Measurements from ENCODE around the gene POLE.

The POLE gene

DNA sequence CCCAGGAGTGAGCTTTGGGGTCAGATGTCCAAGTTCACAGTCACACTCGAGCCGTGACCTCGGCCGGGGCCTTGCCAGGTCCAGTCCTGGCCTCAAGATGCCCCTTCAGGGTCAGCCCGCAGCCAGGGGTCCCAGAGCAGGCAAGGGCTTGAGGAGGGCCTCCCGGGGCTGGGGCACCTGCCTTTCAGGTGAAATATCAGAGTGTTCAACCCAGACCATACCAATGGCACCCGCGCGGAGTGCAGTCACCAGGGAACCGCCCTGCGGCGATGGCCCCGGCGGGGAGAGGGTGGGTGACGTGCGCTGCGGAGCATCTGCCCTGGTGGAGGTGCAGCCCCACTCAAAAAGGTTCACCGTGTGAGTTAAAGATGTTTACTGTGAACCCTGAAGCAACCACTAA is 93.6 kb downstream of the POLE start:
- DNase-seq = no peak

DNA sequence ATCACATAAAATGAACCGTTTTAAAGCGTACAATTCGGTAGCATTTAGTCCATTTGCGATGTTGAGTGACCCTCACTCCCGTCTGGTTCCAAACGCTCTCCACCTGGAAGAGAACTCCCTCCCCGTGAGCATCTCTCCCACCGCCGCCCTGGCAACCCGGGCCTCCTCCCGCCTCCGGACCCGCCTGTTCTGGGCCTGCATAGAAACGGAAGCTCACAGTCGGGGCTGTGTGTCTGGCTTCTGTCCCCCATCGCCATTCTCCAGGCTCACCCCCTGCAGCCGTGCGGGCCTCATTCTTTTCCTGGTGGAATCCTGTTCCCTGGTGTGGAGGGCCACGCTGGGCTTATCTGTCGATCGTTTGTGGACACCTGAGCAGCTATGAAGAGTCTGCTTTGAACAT is 94.1 kb downstream of the POLE start:
- no peak for DNase-seq

DNA sequence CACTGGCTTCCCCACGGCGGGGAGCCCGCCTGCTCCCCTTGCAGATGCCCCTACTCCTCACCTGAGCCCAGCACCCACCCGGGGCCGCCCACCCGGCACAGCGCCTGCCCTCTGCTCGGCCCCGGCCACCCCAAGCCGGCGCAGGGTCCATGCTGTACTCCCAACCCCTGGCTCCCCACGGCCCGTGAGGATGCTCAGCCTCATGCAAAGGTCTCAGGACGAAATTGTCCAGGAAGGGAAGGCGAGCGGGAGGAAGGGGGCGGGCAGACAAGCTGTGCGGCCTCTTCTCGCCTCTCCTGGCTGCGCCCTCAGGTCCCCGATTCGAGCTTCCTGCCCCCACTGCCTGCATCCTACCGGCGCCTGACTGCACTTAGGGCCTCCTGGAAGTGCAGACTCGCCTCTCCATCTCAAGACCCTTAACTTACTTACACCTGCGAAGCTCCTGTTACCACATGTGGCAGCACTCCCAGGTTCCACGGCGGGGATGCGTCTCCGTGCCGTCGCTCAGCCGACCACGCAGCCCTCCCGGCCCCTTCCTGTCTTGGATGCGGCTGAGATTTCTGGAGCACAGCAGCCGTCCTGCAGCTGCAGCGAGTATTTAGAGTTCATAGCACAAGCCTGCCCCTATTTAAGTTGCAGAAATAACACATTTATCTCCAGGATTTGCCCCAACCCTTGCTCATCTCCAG is 94.7 kb downstream of the POLE start:
- DNase-seq = no peak

DNA sequence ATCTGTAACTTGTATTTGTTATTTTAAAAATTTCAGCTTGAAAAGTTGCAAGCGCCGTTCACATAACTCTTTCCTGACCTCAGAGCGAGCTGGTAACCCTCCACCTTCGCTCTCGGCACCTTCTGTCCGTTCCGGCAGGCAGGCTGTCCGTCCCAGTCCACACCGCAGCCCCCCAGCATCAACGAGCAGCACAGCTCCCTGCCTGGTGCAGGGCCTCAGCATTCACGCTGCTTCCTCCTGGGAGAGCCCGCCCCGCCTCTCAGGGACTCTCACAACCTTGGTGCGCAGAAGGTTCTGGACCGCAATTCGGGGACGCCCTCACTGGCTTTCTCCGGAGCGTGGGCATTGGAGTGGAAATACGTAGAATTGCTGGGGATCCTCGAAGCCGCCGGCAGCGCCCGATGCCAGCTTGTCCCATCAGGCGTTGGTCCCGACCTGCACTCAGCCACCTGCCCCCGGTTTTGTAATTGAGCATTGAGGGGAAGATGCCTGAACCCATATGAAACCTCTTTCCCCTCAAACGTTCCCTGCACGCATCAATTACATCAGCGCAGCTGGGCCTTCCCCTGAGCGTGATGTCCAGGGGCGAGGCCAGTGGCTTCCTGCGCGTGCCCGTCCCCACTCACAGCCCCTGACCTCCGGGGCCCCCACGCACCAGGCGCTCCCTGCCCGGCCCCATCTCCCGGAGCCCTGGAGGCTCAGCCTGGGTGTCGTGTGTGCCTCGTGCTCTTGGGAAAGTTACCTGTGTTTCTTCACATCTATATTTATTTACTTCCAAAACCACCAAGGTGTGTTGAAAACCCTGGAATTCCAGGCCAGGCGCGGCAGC is 95.8 kb downstream of the POLE start:
- no peak for DNase-seq

DNA sequence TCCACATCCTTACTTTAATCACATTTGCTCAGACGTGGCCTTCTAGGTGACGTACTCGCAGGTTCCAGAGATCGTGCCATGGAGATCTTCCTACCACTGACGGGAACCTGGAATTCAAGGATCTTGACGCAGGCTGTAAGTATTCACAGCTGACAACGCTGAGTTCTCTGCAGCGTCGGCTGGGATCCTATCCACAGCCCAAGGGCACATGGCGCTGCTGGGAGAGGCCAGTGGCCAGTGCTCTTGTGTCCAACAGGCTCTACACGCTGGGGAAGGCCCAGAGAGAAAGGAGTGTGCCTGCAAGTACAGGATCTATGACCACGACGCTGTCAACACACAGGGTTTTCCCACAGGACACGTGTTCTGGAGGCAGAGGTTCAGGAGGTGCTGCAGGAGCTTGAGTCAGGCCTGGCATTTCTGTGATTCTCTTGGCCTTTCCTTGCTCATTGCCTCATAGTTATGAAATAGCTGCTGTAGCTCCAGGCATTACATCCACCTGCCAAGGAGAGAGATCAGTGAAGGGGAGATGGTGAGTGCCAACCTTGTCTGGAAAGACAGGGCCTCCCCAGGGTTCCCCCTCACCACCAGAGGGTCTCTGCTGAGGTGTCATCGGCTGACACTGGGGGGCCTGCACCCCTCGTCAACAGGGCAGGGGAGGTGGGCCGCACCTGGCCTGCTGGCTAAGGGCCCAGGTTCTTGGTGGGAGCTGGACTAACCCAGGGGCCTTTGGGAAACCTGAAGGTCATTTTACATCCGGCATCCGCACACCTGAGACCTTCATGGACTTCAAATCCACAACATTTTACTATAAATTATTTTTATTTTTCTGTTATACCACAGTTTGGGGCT is 98.1 kb downstream of the POLE start:
- no peak for DNase-seq

DNA sequence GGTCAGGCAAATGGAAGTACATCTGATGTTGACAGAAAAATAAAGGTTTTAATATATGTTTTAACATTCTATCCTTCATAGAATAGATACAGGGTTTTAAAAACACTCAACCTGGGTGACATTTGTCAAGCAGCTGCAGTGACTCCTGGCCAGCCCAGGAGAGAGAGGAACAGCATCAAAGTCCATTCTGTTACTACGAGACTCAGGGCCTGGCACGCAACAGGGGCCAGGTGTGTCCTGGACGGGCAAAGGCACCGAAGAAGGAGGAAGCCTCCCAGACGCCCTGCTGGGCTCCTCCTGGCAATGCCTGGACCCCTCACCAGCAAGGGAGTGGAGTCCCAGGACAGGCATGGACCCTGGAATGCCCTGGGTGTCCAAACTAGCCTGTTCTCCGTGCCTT is 98.8 kb downstream of the POLE start:
- no peak for DNase-seq

DNA sequence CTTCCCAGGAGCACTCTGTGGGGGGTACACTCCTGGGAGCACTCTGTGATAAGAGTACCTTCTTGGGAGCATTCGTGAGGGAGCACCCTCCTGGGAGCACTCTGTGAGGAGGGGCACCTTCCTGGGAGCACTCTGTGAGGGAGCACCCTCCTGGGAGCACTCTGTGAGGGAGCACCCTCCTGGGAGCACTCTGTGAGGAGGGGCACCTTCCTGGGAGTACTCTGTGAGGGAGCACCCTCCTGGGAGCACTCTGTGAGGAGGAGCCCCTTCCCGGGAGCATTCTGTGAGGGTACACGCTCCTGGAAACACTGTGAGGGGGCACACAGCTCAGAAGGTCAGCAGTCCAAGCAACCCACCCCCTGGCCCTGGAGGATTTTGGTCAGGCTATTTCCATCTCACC is 99.4 kb downstream of the POLE start:
- no peak for DNase-seq

DNA sequence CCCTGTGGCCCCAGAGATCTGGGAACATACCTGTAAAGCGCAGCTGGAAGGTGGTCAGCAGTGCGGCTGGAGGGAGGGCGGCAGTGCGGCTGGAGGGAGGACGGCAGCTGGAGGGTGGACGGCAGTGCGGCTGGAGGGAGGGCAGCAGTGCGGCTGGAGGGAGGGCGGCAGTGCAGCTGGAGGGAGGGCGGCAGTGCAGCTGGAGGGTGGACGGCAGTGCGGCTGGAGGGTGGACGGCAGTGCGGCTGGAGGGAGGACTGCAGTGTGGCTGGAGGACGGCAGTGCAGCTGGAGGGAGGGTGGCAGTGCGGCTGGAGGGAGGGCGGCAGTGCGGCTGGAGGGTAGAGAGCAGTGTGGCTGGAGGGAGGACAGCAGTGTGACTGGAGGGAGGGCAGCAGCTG is 100.2 kb downstream of the POLE start:
- no peak for DNase-seq

DNA sequence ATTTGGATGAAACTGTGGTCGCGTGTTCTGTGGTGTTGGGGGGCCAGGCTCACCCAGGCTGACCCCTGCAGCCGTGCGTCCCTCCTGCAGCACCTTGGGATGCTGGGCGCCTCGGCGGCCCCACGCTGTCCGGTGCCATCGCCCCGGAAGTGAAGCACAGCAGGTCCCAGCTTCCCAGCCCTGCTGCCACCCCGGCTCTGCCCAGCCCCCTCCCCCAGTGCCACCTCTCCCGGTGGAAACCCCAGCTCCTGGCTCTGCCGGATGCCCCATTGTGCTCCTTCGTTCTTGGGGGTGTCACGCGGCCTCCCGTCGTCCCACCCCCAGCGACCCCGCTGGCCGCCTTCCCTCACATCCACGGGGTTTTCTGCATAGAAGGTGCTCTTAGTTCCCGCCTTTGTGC is 102.0 kb downstream of the POLE start:
- no peak for DNase-seq

DNA sequence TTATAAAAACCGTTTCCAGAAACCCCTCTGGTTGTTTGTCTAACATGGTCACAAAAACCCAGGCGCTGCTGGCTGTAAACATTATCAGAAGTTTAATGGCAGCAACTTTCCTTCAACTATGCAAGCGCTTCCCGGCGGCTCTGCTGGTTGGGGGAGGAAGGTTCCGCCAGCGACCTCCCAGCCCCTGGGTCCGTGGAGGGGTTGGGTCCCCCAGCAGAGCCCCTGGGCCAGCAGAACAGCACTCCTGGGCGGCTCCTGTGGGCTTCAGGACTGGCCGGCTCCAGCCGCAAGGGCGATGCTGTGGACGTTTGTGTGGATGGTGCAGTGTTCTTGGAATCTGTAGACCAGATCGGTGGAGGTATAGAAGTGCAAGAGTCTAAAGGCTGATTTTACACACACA is 102.7 kb downstream of the POLE start:
- DNase-seq = no peak

DNA sequence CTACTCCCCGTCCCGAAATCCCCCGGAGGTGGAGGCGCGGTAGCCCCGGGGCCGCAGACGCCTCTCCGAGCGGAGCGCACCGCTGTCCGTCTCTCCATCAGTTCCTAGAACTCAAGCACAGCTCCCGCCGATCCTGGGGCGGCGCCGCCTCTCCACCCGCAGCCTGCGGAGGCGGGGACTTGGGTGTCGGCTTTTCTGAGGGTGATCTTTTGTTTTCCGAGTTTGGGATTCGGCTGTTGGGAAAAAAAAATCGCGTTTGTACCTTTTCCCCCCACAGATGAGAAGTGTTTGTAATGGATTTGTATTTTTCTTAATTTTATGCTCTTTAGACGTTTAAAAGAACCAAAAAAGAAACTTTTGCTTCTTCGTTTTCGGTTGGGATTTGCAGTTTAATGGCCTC is 103.4 kb downstream of the POLE start:
- DNase-seq = no peak

DNA sequence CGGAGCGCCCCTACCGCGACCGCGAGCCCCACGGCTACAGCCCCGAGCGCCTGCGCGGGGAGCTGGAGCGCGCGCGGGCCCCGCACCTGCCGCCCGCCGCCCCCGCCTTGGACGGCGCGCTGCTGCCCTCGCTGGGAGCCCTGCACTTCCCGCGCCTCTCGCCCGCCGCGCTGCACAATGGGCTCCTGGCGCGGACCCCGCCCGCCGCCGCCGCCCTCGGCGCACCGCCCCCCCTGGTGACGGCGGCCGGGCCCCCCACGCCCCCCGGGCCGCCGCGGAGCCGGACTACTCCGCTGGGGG is 103.8 kb downstream of the POLE start:
- no peak for DNase-seq

DNA sequence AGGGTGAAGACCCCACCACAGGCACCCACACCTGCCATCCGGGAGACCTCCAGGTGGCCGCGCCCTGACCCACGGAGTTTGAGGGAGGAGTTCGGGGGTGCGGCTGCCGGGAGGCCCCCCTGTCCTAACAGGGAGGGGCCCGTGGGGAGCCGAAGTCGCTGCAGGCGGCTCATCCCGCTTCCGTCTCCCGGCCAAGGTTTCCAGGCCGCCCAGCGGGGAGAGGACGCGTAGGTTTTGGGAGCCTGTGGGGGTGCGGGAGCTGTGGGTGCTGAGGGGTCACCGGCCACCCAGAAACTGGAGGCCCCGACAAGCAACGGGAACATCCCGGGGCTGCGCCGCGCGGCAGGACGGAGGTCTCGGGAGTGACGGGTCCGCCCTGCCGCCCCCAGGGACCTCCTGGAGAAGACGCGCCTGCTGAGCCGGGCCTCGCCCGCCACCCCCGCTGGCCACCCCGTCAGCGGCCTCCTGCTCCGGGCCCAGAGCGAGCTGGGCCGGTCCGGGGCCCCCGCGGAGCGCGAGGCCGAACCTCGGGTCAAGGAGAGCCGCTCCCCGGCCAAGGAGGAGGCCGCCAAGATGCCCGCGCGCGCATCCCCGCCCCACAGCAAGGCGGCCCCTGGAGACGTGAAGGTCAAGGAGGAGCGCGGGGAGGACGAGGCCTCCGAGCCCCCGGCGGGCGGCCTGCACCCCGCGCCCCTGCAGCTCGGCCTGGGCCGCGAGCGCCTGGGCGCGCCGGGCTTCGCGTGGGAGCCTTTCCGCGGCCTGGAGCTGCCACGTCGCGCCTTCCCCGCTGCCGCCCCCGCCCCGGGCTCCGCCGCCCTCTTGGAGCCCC is 104.3 kb downstream of the POLE start:
- DNase-seq = no peak

DNA sequence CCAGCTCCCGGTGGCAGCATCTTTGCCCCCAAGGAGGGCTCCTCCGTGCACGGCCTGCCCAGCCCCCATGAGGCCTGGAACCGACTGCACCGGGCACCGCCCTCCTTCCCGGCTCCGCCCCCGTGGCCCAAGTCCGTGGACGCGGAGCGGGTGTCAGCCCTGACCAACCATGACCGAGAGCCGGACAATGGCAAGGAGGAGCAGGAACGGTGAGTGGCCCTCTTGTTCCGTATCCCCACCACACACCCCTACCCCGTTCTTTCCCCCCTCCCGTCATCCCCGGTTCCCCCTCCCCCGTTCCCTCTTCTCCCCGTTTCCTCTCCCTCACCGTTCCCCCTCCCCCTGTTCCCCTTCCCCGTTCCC is 105.1 kb downstream of the POLE start:
- no peak for DNase-seq

DNA sequence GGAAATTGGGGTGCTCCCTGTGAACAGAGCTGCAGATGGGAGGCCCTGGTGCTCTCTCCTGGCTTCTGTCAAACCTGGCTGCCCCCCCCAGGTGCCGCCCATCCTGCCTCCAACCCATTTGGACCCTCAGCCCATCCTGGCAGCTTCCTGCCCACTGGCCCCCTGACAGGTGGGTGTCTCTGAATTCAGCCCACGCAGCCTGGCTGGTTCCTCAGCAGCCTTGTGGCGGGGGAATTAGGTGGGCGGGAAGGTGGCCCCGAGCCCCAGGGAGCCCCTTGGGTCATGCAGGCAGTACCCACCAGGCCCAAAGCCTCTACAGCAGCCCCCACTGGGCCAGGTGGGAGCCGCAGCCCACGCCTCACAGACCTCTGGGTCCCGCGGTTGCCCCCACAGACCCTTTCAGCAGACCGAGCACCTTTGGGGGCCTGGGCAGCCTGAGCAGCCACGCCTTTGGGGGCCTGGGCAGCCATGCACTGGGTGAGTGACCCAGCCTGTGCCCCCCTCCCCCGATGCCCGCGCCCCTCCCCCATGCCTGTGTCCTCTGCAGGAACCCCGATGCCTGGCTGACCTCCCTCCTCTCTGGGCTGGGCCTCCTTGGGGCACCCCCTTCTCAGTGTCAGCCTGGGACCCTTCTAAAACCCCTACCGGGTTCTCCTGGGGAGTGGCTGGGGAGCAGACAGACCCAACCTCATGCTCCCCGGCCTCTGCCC is 105.6 kb downstream of the POLE start:
- no peak for DNase-seq

DNA sequence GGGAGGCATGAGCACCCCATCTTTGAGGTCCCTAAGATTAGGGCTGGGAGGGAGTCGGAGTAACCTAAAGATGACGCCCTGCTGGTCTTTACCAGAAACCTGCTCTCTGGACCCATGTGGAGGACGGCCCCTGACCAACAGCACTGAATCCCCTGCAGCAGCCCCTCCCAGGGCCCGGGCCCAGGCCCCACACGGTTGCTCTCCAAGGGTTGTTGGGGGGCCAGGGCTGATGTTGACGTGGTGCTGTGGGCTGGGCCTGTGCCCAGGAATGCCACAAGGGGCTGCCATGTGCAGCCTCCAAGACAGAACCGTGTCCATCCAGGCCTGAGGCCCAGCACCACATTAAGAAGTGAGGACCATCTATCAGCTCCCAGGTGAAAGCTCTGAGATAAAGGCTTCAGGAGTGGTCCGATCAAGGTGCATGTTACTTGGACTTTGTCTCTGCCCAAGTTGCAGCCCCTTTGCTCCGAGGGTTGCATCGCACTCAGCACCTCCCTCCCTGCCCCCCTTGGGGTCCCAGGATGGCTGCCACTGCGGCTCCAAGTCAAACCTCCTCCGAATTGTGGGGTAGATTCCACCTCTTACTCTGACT is 106.3 kb downstream of the POLE start:
- no peak for DNase-seq

DNA sequence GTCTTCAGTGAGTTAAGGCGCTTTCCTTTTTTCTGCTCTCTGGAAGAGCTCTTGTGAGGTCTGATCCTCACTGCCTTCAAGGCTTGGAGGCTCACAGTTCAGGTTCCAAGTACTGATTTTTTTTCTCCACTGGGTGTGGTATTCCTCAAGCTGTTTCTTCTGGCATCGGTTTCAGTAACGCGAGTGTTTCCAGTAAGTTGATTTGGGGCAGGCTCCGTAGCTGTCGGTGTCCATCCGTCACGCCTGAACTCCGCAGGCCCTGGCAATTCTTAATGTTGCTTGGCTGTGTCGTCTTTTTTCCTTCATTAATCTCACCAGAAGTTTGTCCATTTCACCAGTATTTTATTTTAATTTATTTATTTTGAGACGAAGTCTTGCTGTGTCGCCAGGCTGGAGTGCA is 107.4 kb downstream of the POLE start:
- DNase-seq = no peak

DNA sequence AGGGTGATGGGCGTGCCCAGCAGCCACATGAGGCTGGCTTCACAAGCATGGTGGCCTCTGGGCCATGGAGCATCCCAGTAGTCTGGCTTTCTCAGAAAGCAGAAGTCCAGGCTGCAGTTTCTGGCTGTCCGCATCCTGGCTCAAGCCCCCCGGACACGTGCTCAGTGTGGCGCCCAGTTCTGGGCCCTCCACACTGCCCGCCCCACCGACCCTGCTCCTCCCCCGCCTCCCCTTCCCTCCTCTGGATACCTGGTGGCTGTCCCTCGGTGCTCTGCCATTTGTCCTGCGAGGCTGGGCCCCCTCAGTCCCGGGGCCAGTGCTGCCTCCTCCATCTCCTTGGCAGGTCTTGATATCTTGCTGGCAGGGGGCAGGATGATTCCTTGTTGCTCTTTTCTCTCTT is 108.3 kb downstream of the POLE start:
- no peak for DNase-seq

DNA sequence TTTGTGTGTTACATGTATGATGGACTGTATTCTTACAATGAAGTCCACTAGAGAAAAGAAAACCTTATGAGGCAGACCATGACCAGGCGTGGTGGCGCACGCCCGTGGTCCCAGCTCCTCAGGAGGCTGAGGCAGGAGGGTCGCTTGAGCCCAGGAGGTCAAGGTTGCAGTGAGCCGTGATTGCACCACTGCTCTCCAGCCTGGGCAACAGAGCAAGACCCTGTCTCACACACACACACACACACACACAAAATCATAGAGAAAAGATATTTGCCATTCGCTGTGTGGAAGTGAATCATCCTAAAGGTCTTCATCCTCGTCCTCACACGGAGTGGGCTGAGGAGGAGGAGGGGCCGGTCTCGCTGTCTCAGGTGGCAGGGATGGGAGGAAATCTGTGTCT is 109.0 kb downstream of the POLE start:
- DNase-seq = no peak

DNA sequence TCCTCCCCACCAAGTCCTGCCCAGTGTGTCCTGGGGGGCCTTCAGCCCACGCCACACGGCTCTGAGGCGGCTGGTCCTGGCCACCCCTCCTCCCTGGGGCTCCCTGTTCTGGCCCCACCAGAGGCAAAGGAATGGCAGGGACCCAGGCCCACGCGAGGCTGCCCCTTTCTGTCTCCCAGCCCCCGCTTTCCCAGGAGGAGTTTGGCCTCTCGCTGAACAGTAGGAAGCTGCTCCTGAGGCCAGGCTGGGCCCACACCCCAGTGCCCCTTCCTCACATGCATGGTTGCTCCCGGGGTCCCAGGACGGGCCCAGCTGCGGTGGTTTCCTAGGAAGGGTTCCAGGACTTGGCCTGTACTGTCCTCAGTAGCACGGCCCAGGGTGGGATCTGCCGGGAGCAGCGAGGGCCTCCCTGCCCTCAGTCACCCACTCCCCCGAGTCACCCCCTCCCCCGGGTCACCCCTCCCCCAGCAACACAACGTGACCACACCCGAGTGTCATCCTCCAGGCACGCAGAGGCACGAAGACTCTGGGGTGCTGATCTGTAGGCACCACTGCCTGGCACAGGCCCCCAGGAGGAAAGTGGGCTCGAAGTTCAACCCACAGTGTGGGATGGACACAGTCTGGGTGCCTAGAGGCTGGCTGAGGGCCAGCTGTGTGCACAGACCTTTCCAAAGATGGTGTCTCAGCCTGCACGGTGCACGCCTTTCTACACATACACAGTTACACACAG is 109.8 kb downstream of the POLE start:
- DNase-seq = no peak

DNA sequence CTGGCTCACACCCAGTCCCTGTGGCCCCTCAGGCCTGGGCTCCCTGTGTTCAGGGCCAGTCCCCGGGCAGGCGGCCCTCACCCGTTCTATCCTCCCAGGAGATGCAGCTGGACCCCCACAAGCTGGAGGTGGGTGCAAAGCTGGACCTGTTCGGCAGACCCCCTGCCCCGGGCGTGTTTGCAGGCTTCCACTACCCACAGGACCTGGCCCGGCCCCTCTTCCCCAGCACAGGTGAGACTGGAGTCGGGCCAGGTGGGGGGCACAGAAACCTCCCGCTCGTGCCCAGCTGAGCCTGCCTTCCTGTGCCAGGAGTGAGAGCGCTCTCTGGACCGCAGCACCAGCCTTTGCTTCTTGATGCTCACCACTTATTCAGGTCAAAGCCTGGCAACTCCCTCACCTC is 110.4 kb downstream of the POLE start:
- no peak for DNase-seq

Measured in NCI-H82 (cell line).